GM12864 (cell line): ENCODE results near the gene UGT1A7.
"Not testable (repeated sequence)": the region's sequence is repeated elsewhere in the genome, so short reads cannot be mapped to it uniquely, and the experiment has no call there.

Experiments used
- DNase-seq: peaks from one replicate; pipeline ENCODE4 v3.0.0-alpha.2; 2011; ENCODE audit warnings: low read depth
- H3K4me3 ChIP-seq: 2 replicates; pipeline ENCODE4 v1.5.1; 2011; ENCODE audit warnings: mild to moderate bottlenecking, low read depth, low read length, control low read depth
- TF ChIP-seq, protein P1 (sequence below): IDR thresholded peaks from 2 replicates; pipeline ENCODE4 v1.5.1; 2011; ENCODE audit warnings: low read depth, mild to moderate bottlenecking, moderate library complexity, low read length, control low read depth, inconsistent platforms; ENCODE audit errors: missing control alignments

The UGT1A7 gene

GRCh38 chr2:233654501-233654900 lies 27.2 kb upstream of the UGT1A7 start:
- no peak overlapping the region for H3K4me3 ChIP-seq
- TF ChIP-seq, protein P1, sequence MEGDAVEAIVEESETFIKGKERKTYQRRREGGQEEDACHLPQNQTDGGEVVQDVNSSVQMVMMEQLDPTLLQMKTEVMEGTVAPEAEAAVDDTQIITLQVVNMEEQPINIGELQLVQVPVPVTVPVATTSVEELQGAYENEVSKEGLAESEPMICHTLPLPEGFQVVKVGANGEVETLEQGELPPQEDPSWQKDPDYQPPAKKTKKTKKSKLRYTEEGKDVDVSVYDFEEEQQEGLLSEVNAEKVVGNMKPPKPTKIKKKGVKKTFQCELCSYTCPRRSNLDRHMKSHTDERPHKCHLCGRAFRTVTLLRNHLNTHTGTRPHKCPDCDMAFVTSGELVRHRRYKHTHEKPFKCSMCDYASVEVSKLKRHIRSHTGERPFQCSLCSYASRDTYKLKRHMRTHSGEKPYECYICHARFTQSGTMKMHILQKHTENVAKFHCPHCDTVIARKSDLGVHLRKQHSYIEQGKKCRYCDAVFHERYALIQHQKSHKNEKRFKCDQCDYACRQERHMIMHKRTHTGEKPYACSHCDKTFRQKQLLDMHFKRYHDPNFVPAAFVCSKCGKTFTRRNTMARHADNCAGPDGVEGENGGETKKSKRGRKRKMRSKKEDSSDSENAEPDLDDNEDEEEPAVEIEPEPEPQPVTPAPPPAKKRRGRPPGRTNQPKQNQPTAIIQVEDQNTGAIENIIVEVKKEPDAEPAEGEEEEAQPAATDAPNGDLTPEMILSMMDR: no peak
- DNase-seq: no peak

- H3K4me3 ChIP-seq: no peak overlapping the region
- TF ChIP-seq, protein P1: no peak
- DNase-seq: no peak
Measured at GRCh38 chr2:233655043-233655442, 26.7 kb upstream of the UGT1A7 start.

GRCh38 chr2:233655943-233656342 lies 25.8 kb upstream of the UGT1A7 start:
- H3K4me3 ChIP-seq, DNase-seq: not testable (repeated sequence)

DNA sequence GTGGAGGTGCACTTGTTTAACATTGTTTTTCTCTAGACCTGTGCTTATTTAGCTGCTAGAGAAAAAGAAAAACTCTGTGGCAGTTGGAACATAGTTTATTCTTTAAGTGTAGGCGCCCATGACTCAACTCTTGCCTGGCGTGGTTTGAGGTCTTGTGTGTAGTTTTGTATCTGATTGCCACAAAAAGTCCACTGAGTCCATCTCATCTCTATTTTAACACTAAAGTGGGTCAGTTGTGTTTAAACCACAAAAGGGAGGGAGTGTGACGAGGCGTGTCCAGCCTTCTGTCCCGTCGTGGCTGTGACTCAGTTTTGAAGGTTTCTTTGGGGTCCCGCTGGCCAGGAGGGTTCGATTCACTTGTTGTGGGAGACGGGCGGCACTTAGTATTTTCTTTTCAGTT lies 25.3 kb upstream of the UGT1A7 start:
- H3K4me3 ChIP-seq: no peak overlapping the region
- TF ChIP-seq, protein P1: no peak
- no peak for DNase-seq

DNA sequence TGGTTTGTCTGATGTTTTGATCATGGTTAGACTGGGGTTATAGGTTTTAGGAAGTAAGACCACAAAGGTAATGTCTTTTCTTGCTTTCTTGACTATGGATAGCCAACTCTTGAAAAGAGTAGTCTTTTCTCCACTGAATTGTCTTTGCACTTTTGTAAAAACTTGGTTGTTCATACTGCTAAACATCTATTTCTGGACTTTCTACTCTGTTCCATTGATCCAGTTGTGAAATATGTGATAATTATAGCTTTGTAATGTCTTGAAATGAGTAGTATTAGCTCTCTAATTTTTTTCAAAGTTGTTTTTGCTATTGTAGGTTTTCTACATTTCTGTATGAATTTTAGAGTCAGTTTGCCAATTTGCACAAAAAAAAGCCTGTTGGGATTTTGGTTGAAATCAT lies 23.1 kb upstream of the UGT1A7 start:
- DNase-seq: no peak
- TF ChIP-seq, protein P1: no peak
- H3K4me3 ChIP-seq: no peak overlapping the region

DNA sequence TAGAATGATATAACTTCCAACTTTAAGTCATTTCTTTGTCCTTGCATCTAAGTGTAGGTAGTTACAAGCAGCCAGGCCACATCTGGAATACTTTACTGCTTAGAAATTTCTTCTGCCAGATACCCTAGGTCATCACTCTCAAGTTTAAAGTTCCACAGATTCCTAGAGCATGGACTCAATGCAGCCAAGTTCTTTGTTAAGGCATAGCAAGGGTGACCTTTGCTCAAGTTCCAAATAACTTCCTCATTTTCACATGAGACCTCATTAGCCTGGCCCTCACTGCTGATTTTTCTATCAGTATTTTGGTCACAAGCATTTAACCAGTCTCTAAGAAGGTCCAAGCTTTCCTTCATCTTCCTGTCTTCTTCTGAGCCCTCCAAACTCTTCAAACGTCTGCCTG lies 17.8 kb upstream of the UGT1A7 start:
- TF ChIP-seq, protein P1: no peak
- no peak overlapping the region for H3K4me3 ChIP-seq
- no peak for DNase-seq

GRCh38 chr2:233668605-233669260 lies 13.0 kb upstream of the UGT1A7 start:
- no peak for DNase-seq
- no peak overlapping the region for H3K4me3 ChIP-seq
- TF ChIP-seq, protein P1: no peak
